ENCODE data around the gene ZNF316. TPM values are rescaled to one million over a fixed set of nuclear protein-coding genes. Genes with fewer than 3 reads are reported as not detected.
A peak's percentile ranks its signal among the peaks of the same experiment; 100 is the strongest.

The ZNF316 gene
- total and polyA plus RNA-seq, 10 of the 15 experiments (the other 5 are each of a cell fraction or from before 2014, with no cell fraction given), result 0.03 to 28.9 (median 5.7) TPM

GRCh38 chr7:6589829-6590644, 47.1 kb upstream of the ZNF316 start, which contains the start of gene INTS15 (continued):
- TF ChIP-seq ZBTB40 (IDR thresholded peaks at IDR 0.05; ENCODE audit: borderline replicate concordance) (no peak), ZNF622 (IDR thresholded peaks at IDR 0.05) (no peak), HCFC1 (IDR thresholded peaks at IDR 0.05; ENCODE audit: low read length) (peak; percentile 62), IKZF1 (conservative IDR thresholded peaks at IDR 0.05) (peak; percentile 97), NFXL1 (IDR thresholded peaks at IDR 0.05; ENCODE audit: borderline replicate concordance) (no peak; the same call in 1 of the 2 replicates), NFYA (IDR thresholded peaks at IDR 0.05; ENCODE audit: borderline replicate concordance, low read depth, low read length) (no peak), MXI1 (IDR thresholded peaks at IDR 0.05; ENCODE audit: low read depth, low read length) (peak; percentile 70), RELA (IDR thresholded peaks at IDR 0.05; ENCODE audit: borderline replicate concordance, partially characterized antibody) (peak; percentile 68), KAT2A (conservative IDR thresholded peaks at IDR 0.05; ENCODE audit: control insufficient read depth, low read depth, low read length) (no peak), MEF2B (IDR thresholded peaks at IDR 0.05; ENCODE audit: partially characterized antibody, poor library complexity, severe bottlenecking) (no peak), ZBED1 (IDR thresholded peaks at IDR 0.05; ENCODE audit: borderline replicate concordance) (no peak), TCF3 (IDR thresholded peaks at IDR 0.05; ENCODE audit: borderline replicate concordance, insufficient read depth, low read depth, low read length) (peak; percentile 26; the same call in 1 of the 2 replicates), ESRRA (IDR thresholded peaks at IDR 0.05; ENCODE audit: low read length) (no peak), BMI1 (IDR thresholded peaks at IDR 0.05; ENCODE audit: borderline replicate concordance) (no peak), BACH1 (IDR thresholded peaks at IDR 0.05; ENCODE audit: borderline replicate concordance) (peak; percentile 91)
- TF ChIP-seq, protein P1, sequence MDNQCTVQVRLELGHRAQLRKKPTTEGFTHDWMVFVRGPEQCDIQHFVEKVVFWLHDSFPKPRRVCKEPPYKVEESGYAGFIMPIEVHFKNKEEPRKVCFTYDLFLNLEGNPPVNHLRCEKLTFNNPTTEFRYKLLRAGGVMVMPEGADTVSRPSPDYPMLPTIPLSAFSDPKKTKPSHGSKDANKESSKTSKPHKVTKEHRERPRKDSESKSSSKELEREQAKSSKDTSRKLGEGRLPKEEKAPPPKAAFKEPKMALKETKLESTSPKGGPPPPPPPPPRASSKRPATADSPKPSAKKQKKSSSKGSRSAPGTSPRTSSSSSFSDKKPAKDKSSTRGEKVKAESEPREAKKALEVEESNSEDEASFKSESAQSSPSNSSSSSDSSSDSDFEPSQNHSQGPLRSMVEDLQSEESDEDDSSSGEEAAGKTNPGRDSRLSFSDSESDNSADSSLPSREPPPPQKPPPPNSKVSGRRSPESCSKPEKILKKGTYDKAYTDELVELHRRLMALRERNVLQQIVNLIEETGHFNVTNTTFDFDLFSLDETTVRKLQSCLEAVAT (IDR thresholded peaks at IDR 0.05), result no peak
- TF ChIP-seq, protein P2, sequence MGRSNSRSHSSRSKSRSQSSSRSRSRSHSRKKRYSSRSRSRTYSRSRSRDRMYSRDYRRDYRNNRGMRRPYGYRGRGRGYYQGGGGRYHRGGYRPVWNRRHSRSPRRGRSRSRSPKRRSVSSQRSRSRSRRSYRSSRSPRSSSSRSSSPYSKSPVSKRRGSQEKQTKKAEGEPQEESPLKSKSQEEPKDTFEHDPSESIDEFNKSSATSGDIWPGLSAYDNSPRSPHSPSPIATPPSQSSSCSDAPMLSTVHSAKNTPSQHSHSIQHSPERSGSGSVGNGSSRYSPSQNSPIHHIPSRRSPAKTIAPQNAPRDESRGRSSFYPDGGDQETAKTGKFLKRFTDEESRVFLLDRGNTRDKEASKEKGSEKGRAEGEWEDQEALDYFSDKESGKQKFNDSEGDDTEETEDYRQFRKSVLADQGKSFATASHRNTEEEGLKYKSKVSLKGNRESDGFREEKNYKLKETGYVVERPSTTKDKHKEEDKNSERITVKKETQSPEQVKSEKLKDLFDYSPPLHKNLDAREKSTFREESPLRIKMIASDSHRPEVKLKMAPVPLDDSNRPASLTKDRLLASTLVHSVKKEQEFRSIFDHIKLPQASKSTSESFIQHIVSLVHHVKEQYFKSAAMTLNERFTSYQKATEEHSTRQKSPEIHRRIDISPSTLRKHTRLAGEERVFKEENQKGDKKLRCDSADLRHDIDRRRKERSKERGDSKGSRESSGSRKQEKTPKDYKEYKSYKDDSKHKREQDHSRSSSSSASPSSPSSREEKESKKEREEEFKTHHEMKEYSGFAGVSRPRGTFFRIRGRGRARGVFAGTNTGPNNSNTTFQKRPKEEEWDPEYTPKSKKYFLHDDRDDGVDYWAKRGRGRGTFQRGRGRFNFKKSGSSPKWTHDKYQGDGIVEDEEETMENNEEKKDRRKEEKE (IDR thresholded peaks at IDR 0.05), result peak; percentile 64
- TF ChIP-seq, protein P3, sequence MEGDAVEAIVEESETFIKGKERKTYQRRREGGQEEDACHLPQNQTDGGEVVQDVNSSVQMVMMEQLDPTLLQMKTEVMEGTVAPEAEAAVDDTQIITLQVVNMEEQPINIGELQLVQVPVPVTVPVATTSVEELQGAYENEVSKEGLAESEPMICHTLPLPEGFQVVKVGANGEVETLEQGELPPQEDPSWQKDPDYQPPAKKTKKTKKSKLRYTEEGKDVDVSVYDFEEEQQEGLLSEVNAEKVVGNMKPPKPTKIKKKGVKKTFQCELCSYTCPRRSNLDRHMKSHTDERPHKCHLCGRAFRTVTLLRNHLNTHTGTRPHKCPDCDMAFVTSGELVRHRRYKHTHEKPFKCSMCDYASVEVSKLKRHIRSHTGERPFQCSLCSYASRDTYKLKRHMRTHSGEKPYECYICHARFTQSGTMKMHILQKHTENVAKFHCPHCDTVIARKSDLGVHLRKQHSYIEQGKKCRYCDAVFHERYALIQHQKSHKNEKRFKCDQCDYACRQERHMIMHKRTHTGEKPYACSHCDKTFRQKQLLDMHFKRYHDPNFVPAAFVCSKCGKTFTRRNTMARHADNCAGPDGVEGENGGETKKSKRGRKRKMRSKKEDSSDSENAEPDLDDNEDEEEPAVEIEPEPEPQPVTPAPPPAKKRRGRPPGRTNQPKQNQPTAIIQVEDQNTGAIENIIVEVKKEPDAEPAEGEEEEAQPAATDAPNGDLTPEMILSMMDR (IDR thresholded peaks at IDR 0.05 in 2 of 3, conservative IDR thresholded peaks at IDR 0.05 in 1 of 3; ENCODE audit: control insufficient read depth in 2 of 3, extremely low read depth in 1 of 3, insufficient read depth in 1 of 3, low read depth in 3 of 3, low read length in 3 of 3), result peak; percentile 53 to 78 (median 68); a peak in 5 of 6 replicates
